HG03060 (cell line): ENCODE results near the gene RAB6B.

ENCODE experiments used
- ATAC-seq: cut with Tn5 transposase; IDR thresholded peaks from one replicate; pipeline ENCODE4 v1.9.1; 2021; ENCODE audit warnings: low read depth, moderate number of reproducible peaks; ENCODE audit not compliant: unreplicated experiment

RAB6B gene

GRCh38 chr3:133860519-133860918 lies 35.2 kb downstream of the RAB6B start:
- ATAC-seq = no peak

GRCh38 chr3:133859381-133860234 lies 36.1 kb downstream of the RAB6B start:
- ATAC-seq = no peak

GRCh38 chr3:133857767-133858166 lies 37.9 kb downstream of the RAB6B start:
- ATAC-seq = no peak

- no peak for ATAC-seq
Measured at GRCh38 chr3:133856316-133856715, 39.4 kb downstream of the RAB6B start.

- no peak for ATAC-seq
Measured at GRCh38 chr3:133855772-133856171, 39.9 kb downstream of the RAB6B start.

- no peak for ATAC-seq
Measured at GRCh38 chr3:133855002-133855370, 40.7 kb downstream of the RAB6B start.

GRCh38 chr3:133854264-133855001 lies 41.2 kb downstream of the RAB6B start:
- ATAC-seq = no peak

GRCh38 chr3:133853925-133854227 lies 41.8 kb downstream of the RAB6B start:
- no peak for ATAC-seq

GRCh38 chr3:133853063-133853924 lies 42.4 kb downstream of the RAB6B start:
- no peak for ATAC-seq

GRCh38 chr3:133851931-133852330 lies 43.8 kb downstream of the RAB6B start:
- no peak for ATAC-seq

GRCh38 chr3:133851266-133851906 lies 44.3 kb downstream of the RAB6B start:
- ATAC-seq = no peak

GRCh38 chr3:133850034-133850433 lies 45.6 kb downstream of the RAB6B start:
- ATAC-seq = no peak

GRCh38 chr3:133849346-133849745 lies 46.3 kb downstream of the RAB6B start:
- ATAC-seq = no peak

- ATAC-seq = no peak
Measured at GRCh38 chr3:133845127-133845526, 50.6 kb downstream of the RAB6B start.

GRCh38 chr3:133843634-133844033 lies 52.0 kb downstream of the RAB6B start:
- no peak for ATAC-seq

GRCh38 chr3:133842158-133842557 lies 53.5 kb downstream of the RAB6B start:
- ATAC-seq = no peak

GRCh38 chr3:133841196-133841595 lies 54.5 kb downstream of the RAB6B start:
- no peak for ATAC-seq

GRCh38 chr3:133840767-133841166 lies 54.9 kb downstream of the RAB6B start:
- no peak for ATAC-seq

- ATAC-seq = no peak
Measured at GRCh38 chr3:133840055-133840737, 55.5 kb downstream of the RAB6B start.
